Lower leg skin (tissue), 3 donors: Measurements from ENCODE around the gene PARVG.

ENCODE experiments used
- POLR2A ChIP-seq, 2 donors: fragments of 450-650 bp; IDR thresholded peaks; one replicate each; pipeline ENCODE4 v1.6.1; 2016 to 2017; ENCODE audit warnings: antibody characterized with exemption in 2 of 2, mild to moderate bottlenecking in 1 of 2, moderate library complexity in 1 of 2
- TF ChIP-seq, protein P1 (sequence below), 3 donors: fragments of 450-650 bp; IDR thresholded peaks; one replicate each; pipeline ENCODE4 v1.5.1; 2016; ENCODE audit warnings: antibody characterized with exemption in 3 of 3, mild to moderate bottlenecking in 3 of 3, moderate library complexity in 2 of 3

DNA sequence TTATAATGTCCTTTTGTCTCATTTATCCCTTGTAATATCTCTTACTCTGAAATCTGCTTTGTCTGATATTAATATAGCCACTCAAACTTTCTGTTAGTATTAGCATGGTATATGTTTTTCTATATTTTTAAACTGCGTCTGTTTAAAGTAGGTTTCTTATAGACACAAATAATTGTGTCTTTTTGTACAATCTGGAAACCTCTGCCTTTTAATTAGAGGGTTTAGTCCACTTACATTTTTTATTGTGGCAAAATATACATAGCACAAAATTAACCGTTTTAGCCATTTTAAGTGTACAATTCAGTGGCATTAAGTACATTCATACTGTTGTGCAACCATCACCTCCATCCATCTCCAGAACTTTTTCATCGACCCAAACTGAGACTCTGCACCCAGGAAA lies 28.6 kb downstream of the PARVG start:
- no peak for TF ChIP-seq POLR2A (IDR thresholded peaks at IDR 0.05)
- TF ChIP-seq, protein P1, sequence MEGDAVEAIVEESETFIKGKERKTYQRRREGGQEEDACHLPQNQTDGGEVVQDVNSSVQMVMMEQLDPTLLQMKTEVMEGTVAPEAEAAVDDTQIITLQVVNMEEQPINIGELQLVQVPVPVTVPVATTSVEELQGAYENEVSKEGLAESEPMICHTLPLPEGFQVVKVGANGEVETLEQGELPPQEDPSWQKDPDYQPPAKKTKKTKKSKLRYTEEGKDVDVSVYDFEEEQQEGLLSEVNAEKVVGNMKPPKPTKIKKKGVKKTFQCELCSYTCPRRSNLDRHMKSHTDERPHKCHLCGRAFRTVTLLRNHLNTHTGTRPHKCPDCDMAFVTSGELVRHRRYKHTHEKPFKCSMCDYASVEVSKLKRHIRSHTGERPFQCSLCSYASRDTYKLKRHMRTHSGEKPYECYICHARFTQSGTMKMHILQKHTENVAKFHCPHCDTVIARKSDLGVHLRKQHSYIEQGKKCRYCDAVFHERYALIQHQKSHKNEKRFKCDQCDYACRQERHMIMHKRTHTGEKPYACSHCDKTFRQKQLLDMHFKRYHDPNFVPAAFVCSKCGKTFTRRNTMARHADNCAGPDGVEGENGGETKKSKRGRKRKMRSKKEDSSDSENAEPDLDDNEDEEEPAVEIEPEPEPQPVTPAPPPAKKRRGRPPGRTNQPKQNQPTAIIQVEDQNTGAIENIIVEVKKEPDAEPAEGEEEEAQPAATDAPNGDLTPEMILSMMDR (IDR thresholded peaks at IDR 0.05) = no peak
